ENCODE results near the gene IL5.
"Not testable (repeated sequence)": the region's sequence is repeated elsewhere in the genome, so short reads cannot be mapped to it uniquely, and the experiment has no call there.

The IL5 gene

GRCh38 chr5:132528866-132529634 is 14.3 kb downstream of the IL5 start:
- Histone ChIP-seq H3K4me3 (ENCODE audit: low read length) (no peak overlapping the region), H3K27me3 (ENCODE audit: insufficient read depth, low read length) (no peaks in the 10 kb centered on the region; the same call in 1 of the 2 replicates), H3K27ac (ENCODE audit: low read length) (no peak overlapping the region)

GRCh38 chr5:132528021-132528420 is 15.3 kb downstream of the IL5 start:
- no peak overlapping the region for H3K9ac ChIP-seq (ENCODE audit: low read depth, low read length)
- no peak overlapping the region for H3K27ac ChIP-seq (ENCODE audit: low read length)
- no peak overlapping the region for H3K4me3 ChIP-seq (ENCODE audit: low read length)
- no peaks in the 10 kb centered on the region for H3K36me3 ChIP-seq (ENCODE audit: insufficient read depth, low read depth, low read length)
- no peaks in the 10 kb centered on the region; the same call in 1 of the 2 replicates for H3K27me3 ChIP-seq (ENCODE audit: insufficient read depth, low read length)
- H3K4me1 ChIP-seq (ENCODE audit: insufficient read depth, low read length) = no peaks in the 10 kb centered on the region
- no peaks in the 10 kb centered on the region for H3K9me3 ChIP-seq (ENCODE audit: insufficient read depth, low read depth, low read length)

More at GRCh38 chr5:132528866-132529634, 14.3 kb downstream of the IL5 start:
- Histone ChIP-seq H3K9ac (ENCODE audit: low read depth, low read length) (no peak overlapping the region), H3K9me3 (ENCODE audit: insufficient read depth, low read depth, low read length) (no peaks in the 10 kb centered on the region), H3K36me3 (ENCODE audit: insufficient read depth, low read depth, low read length) (no peaks in the 10 kb centered on the region), H3K4me1 (ENCODE audit: insufficient read depth, low read length) (no peaks in the 10 kb centered on the region)

DNA sequence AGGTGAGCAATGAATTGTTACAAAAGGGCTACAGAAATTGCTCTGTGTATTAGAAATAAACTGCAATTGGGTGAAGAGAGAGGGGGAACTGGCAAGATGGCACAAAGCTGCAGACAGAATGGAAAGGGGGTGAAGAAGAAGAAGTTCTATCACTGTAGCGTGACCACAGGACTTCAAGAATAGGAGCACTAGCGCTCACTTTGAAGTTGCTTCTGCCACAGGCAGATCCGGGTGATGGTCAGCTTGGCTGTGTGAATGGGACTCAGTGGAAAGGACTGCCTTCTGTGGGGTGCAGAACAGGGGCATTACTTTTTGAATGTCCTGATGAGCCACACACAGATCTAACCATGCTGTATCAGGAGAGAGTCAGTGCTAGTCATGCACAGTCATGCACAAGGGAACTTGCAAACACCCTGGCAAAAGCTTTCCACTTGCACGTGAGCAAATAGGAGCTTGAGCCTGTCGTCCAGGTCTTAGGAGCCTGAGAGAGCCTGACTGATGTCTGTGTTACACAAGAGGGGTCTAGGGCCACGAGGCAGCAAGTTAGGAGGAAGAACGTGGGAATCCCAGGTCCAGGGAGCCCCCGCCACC is 16.3 kb downstream of the IL5 start:
- Histone ChIP-seq H3K9me3 (ENCODE audit: insufficient read depth, low read depth, low read length) (no peaks in the 10 kb centered on the region), H3K4me3 (ENCODE audit: low read length) (no peak overlapping the region), H3K36me3 (ENCODE audit: insufficient read depth, low read depth, low read length) (no peaks in the 10 kb centered on the region), H3K4me1 (ENCODE audit: insufficient read depth, low read length) (no peaks in the 10 kb centered on the region), H3K9ac (ENCODE audit: low read depth, low read length) (no peak overlapping the region), H3K27me3 (ENCODE audit: insufficient read depth, low read length) (no peaks in the 10 kb centered on the region; the same call in 1 of the 2 replicates), H3K27ac (ENCODE audit: low read length) (no peak overlapping the region)

DNA sequence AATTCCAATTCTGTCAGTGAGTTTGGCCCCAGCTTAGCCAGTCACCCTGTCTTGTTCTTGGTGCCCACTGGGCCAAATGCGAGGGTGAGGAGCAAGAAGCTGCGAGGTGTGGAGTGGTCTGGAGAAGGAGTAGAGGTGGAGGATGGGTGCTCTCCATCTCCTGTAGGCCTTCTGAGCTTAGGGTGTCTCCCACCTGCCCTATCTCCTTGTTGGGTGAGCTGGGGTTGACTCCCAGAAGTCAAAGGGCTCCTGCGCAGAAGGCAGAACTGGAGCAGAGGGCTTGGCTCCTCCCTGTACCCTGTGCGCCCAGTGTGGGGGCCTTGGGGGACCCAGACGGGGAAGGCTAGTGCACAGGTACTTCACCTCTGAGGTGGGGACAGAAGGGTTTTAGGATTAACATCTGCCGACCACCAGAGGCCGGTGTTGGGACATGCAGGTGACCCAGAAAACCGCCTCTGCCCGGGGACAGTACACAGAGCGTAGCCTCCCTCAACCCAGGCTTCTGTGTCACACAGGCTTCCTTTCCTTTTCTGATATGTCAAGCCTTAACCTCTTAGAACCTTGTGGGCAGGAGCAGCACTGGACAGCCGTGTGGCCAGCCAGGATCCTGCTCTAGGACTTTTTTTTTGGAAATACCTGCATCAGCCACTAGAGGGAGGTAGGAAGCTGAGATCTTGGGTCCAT is 16.9 kb downstream of the IL5 start:
- H3K27me3 ChIP-seq (ENCODE audit: insufficient read depth, low read length) = no peaks in the 10 kb centered on the region; the same call in 1 of the 2 replicates
- H3K9ac ChIP-seq (ENCODE audit: low read depth, low read length) = no peak overlapping the region
- peak overlapping the region; percentile 55; the same call in 1 of the 2 replicates for H3K4me3 ChIP-seq (ENCODE audit: low read length)
- no peaks in the 10 kb centered on the region for H3K4me1 ChIP-seq (ENCODE audit: insufficient read depth, low read length)
- H3K9me3 ChIP-seq (ENCODE audit: insufficient read depth, low read depth, low read length) = no peaks in the 10 kb centered on the region
- H3K27ac ChIP-seq (ENCODE audit: low read length) = no peak overlapping the region
- H3K36me3 ChIP-seq (ENCODE audit: insufficient read depth, low read depth, low read length) = no peaks in the 10 kb centered on the region

GRCh38 chr5:132525299-132525724 is 18.0 kb downstream of the IL5 start:
- no peak overlapping the region for H3K9ac ChIP-seq (ENCODE audit: low read depth, low read length)
- H3K9me3 ChIP-seq (ENCODE audit: insufficient read depth, low read depth, low read length) = no peaks in the 10 kb centered on the region
- no peaks in the 10 kb centered on the region for H3K4me1 ChIP-seq (ENCODE audit: insufficient read depth, low read length)
- no peak overlapping the region for H3K4me3 ChIP-seq (ENCODE audit: low read length)
- no peak overlapping the region for H3K27ac ChIP-seq (ENCODE audit: low read length)
- H3K27me3 ChIP-seq (ENCODE audit: insufficient read depth, low read length) = no peaks in the 10 kb centered on the region
- no peaks in the 10 kb centered on the region for H3K36me3 ChIP-seq (ENCODE audit: insufficient read depth, low read depth, low read length)

GRCh38 chr5:132524877-132525276 is 18.4 kb downstream of the IL5 start:
- H3K9me3 ChIP-seq (ENCODE audit: insufficient read depth, low read depth, low read length); H3K4me1 ChIP-seq (ENCODE audit: insufficient read depth, low read length); H3K9ac ChIP-seq (ENCODE audit: low read depth, low read length); H3K4me3 ChIP-seq (ENCODE audit: low read length); H3K27ac ChIP-seq (ENCODE audit: low read length); H3K27me3 ChIP-seq (ENCODE audit: insufficient read depth, low read length); H3K36me3 ChIP-seq (ENCODE audit: insufficient read depth, low read depth, low read length): not testable (repeated sequence)

DNA sequence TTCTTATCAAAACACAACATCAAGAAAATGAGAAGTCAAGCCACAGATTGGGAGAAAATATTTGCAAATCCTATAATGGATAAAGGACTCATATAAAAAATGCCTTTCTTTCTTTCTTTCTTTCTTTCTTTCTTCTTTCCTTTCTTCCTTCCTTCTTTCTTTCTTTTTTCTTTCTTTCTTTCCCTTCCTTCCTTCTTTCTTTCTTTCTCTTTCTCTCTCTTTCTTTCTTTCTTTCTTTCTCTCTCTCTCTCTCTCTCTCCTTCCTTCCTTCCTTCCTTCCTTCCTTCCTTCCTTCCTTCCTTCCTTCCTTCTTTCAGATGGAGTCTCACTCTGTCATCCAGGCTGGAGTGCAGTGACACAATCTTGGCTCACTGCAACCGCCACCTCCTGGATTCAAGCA is 21.3 kb downstream of the IL5 start:
- not testable (repeated sequence) for H3K9me3 ChIP-seq (ENCODE audit: insufficient read depth, low read depth, low read length); H3K4me3 ChIP-seq (ENCODE audit: low read length); H3K9ac ChIP-seq (ENCODE audit: low read depth, low read length); H3K27ac ChIP-seq (ENCODE audit: low read length); H3K36me3 ChIP-seq (ENCODE audit: insufficient read depth, low read depth, low read length); H3K4me1 ChIP-seq (ENCODE audit: insufficient read depth, low read length); H3K27me3 ChIP-seq (ENCODE audit: insufficient read depth, low read length)

DNA sequence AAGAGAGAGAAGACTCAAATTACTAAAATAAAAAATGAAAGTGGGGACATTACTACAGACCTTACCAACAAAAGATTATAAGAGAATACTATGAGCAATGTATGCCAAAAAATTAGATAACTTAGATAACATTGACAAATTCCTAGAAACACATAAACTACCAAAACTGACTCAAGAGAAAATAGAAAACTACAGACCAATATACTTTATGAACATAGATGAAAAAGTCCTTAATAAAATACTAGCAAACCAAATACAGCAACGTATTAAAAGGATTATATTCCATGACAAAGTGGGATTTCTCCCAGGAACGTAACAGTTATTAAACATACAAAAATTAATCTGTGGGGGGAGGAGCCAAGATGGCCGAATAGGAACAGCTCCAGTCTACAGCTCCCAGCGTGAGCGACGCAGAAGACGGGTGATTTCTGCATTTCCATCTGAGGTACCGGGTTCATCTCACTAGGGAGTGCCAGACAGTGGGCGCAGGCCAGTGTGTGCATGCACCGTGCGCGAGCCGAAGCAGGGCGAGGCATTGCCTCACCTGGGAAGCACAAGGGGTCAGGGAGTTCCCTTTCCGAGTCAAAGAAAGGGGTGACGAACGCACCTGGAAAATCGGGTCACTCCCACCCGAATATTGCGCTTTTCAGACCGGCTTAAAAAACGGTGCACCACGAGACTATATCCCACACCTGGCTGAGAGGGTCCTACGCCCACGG is 29.5 kb downstream of the IL5 start:
- H3K4me1 ChIP-seq (ENCODE audit: insufficient read depth, low read length); H3K27ac ChIP-seq (ENCODE audit: low read length); H3K36me3 ChIP-seq (ENCODE audit: insufficient read depth, low read depth, low read length); H3K4me3 ChIP-seq (ENCODE audit: low read length); H3K27me3 ChIP-seq (ENCODE audit: insufficient read depth, low read length); H3K9ac ChIP-seq (ENCODE audit: low read depth, low read length): not testable (repeated sequence)
- H3K9me3 ChIP-seq (ENCODE audit: insufficient read depth, low read depth, low read length) = peaks cover 10% of the 10 kb centered on the region; the same call in 1 of the 2 replicates

DNA sequence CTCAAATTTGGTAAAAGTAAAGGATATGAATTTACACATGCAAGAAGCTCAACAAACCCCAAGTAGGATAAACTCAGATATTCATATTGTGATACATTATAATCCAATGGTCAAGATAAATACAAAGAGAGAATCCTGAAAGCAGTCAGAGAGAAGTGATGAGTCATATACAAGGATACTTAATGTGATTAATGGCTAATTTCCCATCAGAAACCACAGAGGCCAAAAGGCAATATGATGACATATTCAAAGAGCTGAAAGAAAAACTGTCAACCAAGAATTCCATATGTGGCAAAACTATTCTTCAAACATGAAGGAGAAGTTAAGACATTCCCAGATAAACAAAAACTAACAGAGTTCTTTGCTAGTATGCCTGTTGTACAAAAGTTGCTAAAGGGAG is 33.2 kb downstream of the IL5 start:
- peaks cover 10% of the 10 kb centered on the region; the same call in 1 of the 2 replicates for H3K9me3 ChIP-seq (ENCODE audit: insufficient read depth, low read depth, low read length)
- no peaks in the 10 kb centered on the region for H3K27me3 ChIP-seq (ENCODE audit: insufficient read depth, low read length)
- H3K36me3 ChIP-seq (ENCODE audit: insufficient read depth, low read depth, low read length) = no peaks in the 10 kb centered on the region

GRCh38 chr5:132506094-132506692 is 37.1 kb downstream of the IL5 start:
- no peaks in the 10 kb centered on the region for H3K9me3 ChIP-seq (ENCODE audit: insufficient read depth, low read depth, low read length)
- H3K36me3 ChIP-seq (ENCODE audit: insufficient read depth, low read depth, low read length) = no peaks in the 10 kb centered on the region
- H3K27ac ChIP-seq (ENCODE audit: low read length) = no peak overlapping the region
- no peak overlapping the region for H3K9ac ChIP-seq (ENCODE audit: low read depth, low read length)
- no peak overlapping the region for H3K4me3 ChIP-seq (ENCODE audit: low read length)
- no peaks in the 10 kb centered on the region for H3K4me1 ChIP-seq (ENCODE audit: insufficient read depth, low read length)
- H3K27me3 ChIP-seq (ENCODE audit: insufficient read depth, low read length) = no peaks in the 10 kb centered on the region

More for the DNA sequence above, 33.2 kb downstream of the IL5 start:
- no peak overlapping the region for H3K27ac ChIP-seq (ENCODE audit: low read length)
- no peaks in the 10 kb centered on the region for H3K4me1 ChIP-seq (ENCODE audit: insufficient read depth, low read length)
- no peak overlapping the region for H3K9ac ChIP-seq (ENCODE audit: low read depth, low read length)
- no peak overlapping the region for H3K4me3 ChIP-seq (ENCODE audit: low read length)

DNA sequence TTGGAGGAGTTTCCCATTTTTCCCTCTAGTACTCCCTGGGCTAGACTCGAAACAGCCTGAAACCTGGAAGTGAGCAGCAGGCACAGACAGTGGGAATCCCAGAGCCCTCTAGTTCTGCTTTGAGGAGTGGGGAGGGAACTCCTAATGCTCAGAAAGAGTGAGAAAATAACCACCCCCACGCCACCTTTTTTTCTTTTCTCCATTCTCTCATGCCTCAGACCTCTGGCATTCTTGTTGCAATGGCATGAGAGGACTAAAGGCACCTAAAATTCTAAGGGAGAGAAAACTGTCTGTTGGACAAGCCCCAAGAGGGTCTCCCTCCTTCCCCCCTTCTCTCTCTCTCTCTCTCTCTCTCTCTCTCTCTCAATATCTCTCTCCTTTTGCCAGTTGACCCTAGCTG is 37.7 kb downstream of the IL5 start:
- H3K4me3 ChIP-seq (ENCODE audit: low read length) = no peak overlapping the region

More for the DNA sequence above, 37.7 kb downstream of the IL5 start:
- Histone ChIP-seq H3K36me3 (ENCODE audit: insufficient read depth, low read depth, low read length) (no peaks in the 10 kb centered on the region), H3K4me1 (ENCODE audit: insufficient read depth, low read length) (no peaks in the 10 kb centered on the region), H3K9ac (ENCODE audit: low read depth, low read length) (no peak overlapping the region), H3K9me3 (ENCODE audit: insufficient read depth, low read depth, low read length) (no peaks in the 10 kb centered on the region), H3K27ac (ENCODE audit: low read length) (no peak overlapping the region), H3K27me3 (ENCODE audit: insufficient read depth, low read length) (no peaks in the 10 kb centered on the region)

All from iPS-20b (cell line).